ENCODE measurements around the gene CMC4.

Gene CMC4

GRCh38 chrX:155026420-155026726 is 44.6 kb downstream of the CMC4 start:
- Mint-ChIP-seq H3K27ac (peak overlapping the region; percentile 90), H3K9me3 (peaks cover 42% of the 10 kb centered on the region), H3K4me1 (peaks cover 12% of the 10 kb centered on the region), H3K36me3 (ENCODE audit: low read depth) (peaks cover 6% of the 10 kb centered on the region), H3K4me3 (peak overlapping the region; percentile 83), H3K27me3 (ENCODE audit: low read depth, poor library complexity) (no peaks in the 10 kb centered on the region)
- DNase-seq, result no peak
- no peak for TF ChIP-seq CTCF (IDR thresholded peaks at IDR 0.05)

GRCh38 chrX:155023907-155024833 is 46.8 kb downstream of the CMC4 start:
- no peak for DNase-seq
- H3K27ac Mint-ChIP-seq, result no peak overlapping the region

GRCh38 chrX:155022585-155022984 is 48.4 kb downstream of the CMC4 start, which contains the start of gene F8:
F8 (minus strand) TSS chrX:155022723; CDS start chrX:155022552, 171 bp downstream.
- Mint-ChIP-seq H3K36me3 (ENCODE audit: low read depth) (no peaks in the 10 kb centered on the region), H3K4me3 (no peak within 1 kb of the TSS), H3K4me1 (no peaks in the 10 kb centered on the region), H3K9me3 (peaks cover 18% of the 10 kb centered on the region), H3K27ac (no peak within 1 kb of the TSS), H3K27me3 (ENCODE audit: low read depth, poor library complexity) (no peaks in the 10 kb centered on the region)
- TF ChIP-seq CTCF (IDR thresholded peaks at IDR 0.05), result no peak
- no peak for DNase-seq

More at GRCh38 chrX:155023907-155024833, 46.8 kb downstream of the CMC4 start:
- Mint-ChIP-seq H3K9me3 (peaks cover 28% of the 10 kb centered on the region), H3K36me3 (ENCODE audit: low read depth) (no peaks in the 10 kb centered on the region), H3K4me1 (peaks cover 12% of the 10 kb centered on the region), H3K27me3 (ENCODE audit: low read depth, poor library complexity) (no peaks in the 10 kb centered on the region), H3K4me3 (no peak overlapping the region)
- TF ChIP-seq CTCF (IDR thresholded peaks at IDR 0.05), result no peak

GRCh38 chrX:155020591-155020990 is 50.3 kb downstream of the CMC4 start:
- no peaks in the 10 kb centered on the region for H3K4me1 Mint-ChIP-seq
- no peaks in the 10 kb centered on the region for H3K27me3 Mint-ChIP-seq (ENCODE audit: low read depth, poor library complexity)
- DNase-seq, result no peak
- peaks cover 13% of the 10 kb centered on the region for H3K9me3 Mint-ChIP-seq
- TF ChIP-seq CTCF (IDR thresholded peaks at IDR 0.05), result no peak
- H3K4me3 Mint-ChIP-seq, result no peak overlapping the region
- no peak overlapping the region for H3K27ac Mint-ChIP-seq
- no peaks in the 10 kb centered on the region for H3K36me3 Mint-ChIP-seq (ENCODE audit: low read depth)

Data from nephron progenitor cell (in vitro differentiated cells).